Occipital lobe (tissue), 3 donors: ENCODE measurements around the gene HERC2. TPM values are rescaled to one million over a fixed set of nuclear protein-coding genes. Genes with fewer than 3 reads are reported as not detected.

Source experiments
- DNase-seq: peaks from one replicate; lab custom pipeline; 2025; lab: John Stamatoyannopoulos, UW
- small RNA-seq: library from RNA; depleted of rRNA; stranded (forward); fragments of <200 nt; gene quantifications from one replicate; pipeline ENCODE3, GENCODE V24; 2014
- total RNA-seq: library from RNA; depleted of rRNA; stranded (reverse); fragments of >200 nt; gene quantifications from one replicate; pipeline ENCODE4 v1.2.3, GENCODE V29; 2014

Gene HERC2
- total RNA-seq, 1 donor from 2014 or later: 64.6 TPM

GRCh38 chr15:28068930-28069329 is 253.0 kb downstream of the HERC2 start:
- DNase-seq: no peak

- no peak for DNase-seq
These were observed 255.7 kb downstream of the HERC2 start for GRCh38 chr15:28066231-28066630.

Small RNAs within 50 kb of the gene (small RNA-seq; reads per million reads assigned to genes)
- gene AC091304.5: not detected

Other genes with a start within 250 kb of the HERC2 start
- 25.7 TPM for gene OCA2, start 222.9 kb downstream of the HERC2 start, total RNA-seq
- gene GOLGA6L24, start 35.9 kb upstream of the HERC2 start, total RNA-seq: not detected
- gene GOLGA8F, start 56.5 kb upstream of the HERC2 start, total RNA-seq: not detected
- gene GOLGA8G, start 210.8 kb upstream of the HERC2 start, total RNA-seq: not detected
- gene GOLGA6L25, start 231.4 kb upstream of the HERC2 start, total RNA-seq: not detected